HepG2 (cell line): ENCODE measurements around the gene RRP12. TPM values are rescaled to one million over a fixed set of nuclear protein-coding genes. Genes with fewer than 3 reads are reported as not detected.

Source experiments
- ARID4A ChIP-seq: sonication (generic); formaldehyde crosslinking; IDR thresholded peaks from 2 replicates; pipeline ENCODE4 v1.5.0; 2020; ENCODE audit warnings: mild to moderate bottlenecking, missing genetic modification reagents, borderline replicate concordance
- ARNT2 ChIP-seq: sonication (generic); formaldehyde crosslinking; IDR thresholded peaks from 2 replicates; pipeline ENCODE4 v1.8.0; 2022; ENCODE audit warnings: mild to moderate bottlenecking, low read depth, missing genetic modification reagents, moderate library complexity
- ATM ChIP-seq: fragments of 450-650 bp; IDR thresholded peaks from 2 replicates; pipeline ENCODE4 v1.7.1; 2017; ENCODE audit warnings: mild to moderate bottlenecking, borderline replicate concordance
- EED ChIP-seq: sonication (generic); formaldehyde crosslinking; IDR thresholded peaks from 2 replicates; pipeline ENCODE4 v1.5.0; 2020; ENCODE audit warnings: mild to moderate bottlenecking, missing genetic modification reagents
- MAZ ChIP-seq, 2 experiments: sonication (generic) in 1 of 2; formaldehyde crosslinking in 1 of 2; IDR thresholded peaks; 2 replicates each; pipeline versions ENCODE4 v1.5.0 to v1.6.1; 2012 to 2020; ENCODE audit warnings: low read depth in 2 of 2, mild to moderate bottlenecking in 2 of 2, borderline replicate concordance in 1 of 2, improper control_type of control experiment in 1 of 2, low read length in 1 of 2, missing genetic modification reagents in 1 of 2, moderate library complexity in 1 of 2
- MTERF4 ChIP-seq: sonication (generic); formaldehyde crosslinking; IDR thresholded peaks from 2 replicates; pipeline ENCODE4 v1.8.0; 2023; ENCODE audit warnings: mild to moderate bottlenecking, missing genetic modification reagents
- PHF8 ChIP-seq: sonication (generic); formaldehyde crosslinking; IDR thresholded peaks from 2 replicates; pipeline ENCODE4 v1.5.0; 2020; ENCODE audit warnings: missing genetic modification reagents
- PRDM10 ChIP-seq: sonication (generic); formaldehyde crosslinking; IDR thresholded peaks from 2 replicates; pipeline ENCODE4 v1.4.0; 2020; ENCODE audit warnings: low read depth, missing genetic modification reagents
- SRF ChIP-seq: IDR thresholded peaks from 2 replicates; pipeline ENCODE4 v1.6.1; 2011; ENCODE audit warnings: mild to moderate bottlenecking, low read depth, low read length, moderate library complexity
- TEAD3 ChIP-seq: optimal IDR thresholded peaks from 2 replicates; pipeline ENCODE3; 2016; ENCODE audit warnings: borderline replicate concordance
- WIZ ChIP-seq: sonication (generic); formaldehyde crosslinking; IDR thresholded peaks from 2 replicates; pipeline ENCODE4 v1.5.1; 2020; ENCODE audit warnings: mild to moderate bottlenecking, missing genetic modification reagents
- ZBTB38 ChIP-seq: sonication (generic); formaldehyde crosslinking; IDR thresholded peaks from 2 replicates; pipeline ENCODE4 v1.5.1; 2020; ENCODE audit warnings: mild to moderate bottlenecking, missing genetic modification reagents
- ZKSCAN5 ChIP-seq: sonication (generic); formaldehyde crosslinking; IDR thresholded peaks from 2 replicates; pipeline ENCODE4 v1.5.1; 2020; ENCODE audit warnings: mild to moderate bottlenecking, missing genetic modification reagents
- ZNF704 ChIP-seq: sonication (generic); formaldehyde crosslinking; IDR thresholded peaks from 2 replicates; pipeline ENCODE4 v1.8.1; 2023; ENCODE audit warnings: mild to moderate bottlenecking, inconsistent platforms, moderate library complexity, missing genetic modification reagents, borderline replicate concordance
- polyA plus RNA-seq, 8 experiments: library from polyadenylated mRNA; depleted of rRNA in 3 of 8; stranded (reverse) in 7 of 8; unstranded in 1 of 8; fragments of >200 nt; fragmentation: Illumina TruSeq in 4 of 8; extraction: Trizol in 4 of 8; gene quantifications; 2 replicates each; pipeline versions ENCODE4 v1.2.1 to v1.2.3, GENCODE V29; 2011 to 2016; ENCODE audit warnings: low read depth in 4 of 8, missing spikeins in 1 of 8, mixed read lengths in 1 of 8; ENCODE audit not compliant: insufficient read depth in 1 of 8
- total RNA-seq, 5 experiments: library from RNA; depleted of rRNA; stranded (reverse); fragments of >200 nt; fragmentation: Illumina TruSeq; extraction: Trizol; gene quantifications; 2 replicates each; pipeline ENCODE4 v1.2.3, GENCODE V29; 2016; ENCODE audit warnings: low read depth in 1 of 5
- TF ChIP-seq, protein P1 (sequence below): conservative IDR thresholded peaks from 2 replicates; pipeline ENCODE4 v1.6.1; 2018; ENCODE audit warnings: missing genetic modification reagents

Gene RRP12
- total and polyA plus RNA-seq, 2 of the 13 experiments (the other 11 are each of a cell fraction or from before 2014, with no cell fraction given) = 13.2 to 39.4 TPM

DNA sequence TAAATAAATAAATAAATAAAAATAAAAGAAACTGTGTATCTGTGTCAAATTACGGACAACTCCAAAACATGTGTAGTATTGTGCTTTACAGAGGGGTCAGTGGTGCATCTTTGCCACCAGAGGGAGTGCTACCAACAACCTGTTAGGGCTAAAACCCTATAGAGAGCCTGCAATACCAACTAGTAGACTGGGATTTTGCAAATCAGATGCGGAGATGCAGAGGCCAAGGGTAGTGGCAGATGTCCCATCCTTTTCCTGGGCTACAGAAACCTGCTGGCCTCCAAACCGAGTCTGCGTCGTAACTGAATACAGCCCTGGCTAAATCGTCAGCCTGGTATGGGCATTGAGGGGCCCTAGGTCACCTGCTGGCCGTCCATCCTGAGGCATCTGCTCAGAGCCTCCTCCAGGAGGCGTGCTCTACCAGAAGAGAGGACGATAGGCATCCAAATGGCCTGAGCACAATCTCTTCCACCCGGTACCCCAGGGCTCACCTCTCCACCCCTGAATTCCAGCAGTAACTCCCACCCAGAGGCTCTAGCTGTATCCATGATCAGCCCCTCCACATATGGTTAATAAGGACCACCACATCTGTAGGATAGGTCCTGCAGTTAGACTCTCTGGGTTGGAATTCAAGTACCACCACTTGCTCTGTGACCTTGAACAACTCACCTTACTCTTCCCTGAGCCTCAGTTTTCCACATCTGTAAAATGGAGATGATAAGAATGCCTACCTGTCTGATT, 6.2 kb upstream of the RRP12 start (continued):
- no peak for TF ChIP-seq PRDM10 (CRISPR knock-in tag)
- TF ChIP-seq ZKSCAN5 = no peak
- TF ChIP-seq, protein P1, sequence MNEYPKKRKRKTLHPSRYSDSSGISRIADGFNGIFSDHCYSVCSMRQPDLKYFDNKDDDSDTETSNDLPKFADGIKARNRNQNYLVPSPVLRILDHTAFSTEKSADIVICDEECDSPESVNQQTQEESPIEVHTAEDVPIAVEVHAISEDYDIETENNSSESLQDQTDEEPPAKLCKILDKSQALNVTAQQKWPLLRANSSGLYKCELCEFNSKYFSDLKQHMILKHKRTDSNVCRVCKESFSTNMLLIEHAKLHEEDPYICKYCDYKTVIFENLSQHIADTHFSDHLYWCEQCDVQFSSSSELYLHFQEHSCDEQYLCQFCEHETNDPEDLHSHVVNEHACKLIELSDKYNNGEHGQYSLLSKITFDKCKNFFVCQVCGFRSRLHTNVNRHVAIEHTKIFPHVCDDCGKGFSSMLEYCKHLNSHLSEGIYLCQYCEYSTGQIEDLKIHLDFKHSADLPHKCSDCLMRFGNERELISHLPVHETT (CRISPR knock-in tag) = 0 out of 2 replicates have a peak, but pooled peaks have one; percentile 46
- no peak for TF ChIP-seq EED
- TF ChIP-seq TEAD3 (CRISPR knock-in tag) = peak; percentile 83
- TF ChIP-seq PHF8 = peak; percentile 22; the same call in 1 of the 2 replicates
- TF ChIP-seq ARNT2 (CRISPR knock-in tag) = no peak
- TF ChIP-seq ATM = no peak
- TF ChIP-seq MAZ (IDR thresholded peaks at IDR 0.05; ENCODE audit: borderline replicate concordance, low read depth, low read length) = no peak
- no peak for TF ChIP-seq MAZ (CRISPR knock-in tag; IDR thresholded peaks at IDR 0.05; ENCODE audit: low read depth)
- peak; percentile 55; the same call in 1 of the 2 replicates for TF ChIP-seq ZBTB38 (CRISPR knock-in tag)
- TF ChIP-seq ARID4A (CRISPR knock-in tag) = peak; percentile 64; the same call in 1 of the 2 replicates
- no peak for TF ChIP-seq WIZ (CRISPR knock-in tag)
- no peak; the same call in 1 of the 2 replicates for TF ChIP-seq SRF
- TF ChIP-seq ZNF704 (CRISPR knock-in tag) = no peak
- TF ChIP-seq MTERF4 = no peak
